GM21526 (cell line): ENCODE data around the gene HOXD12.

Experiments used
- ATAC-seq: cut with Tn5 transposase; IDR thresholded peaks from one replicate; pipeline ENCODE4 v1.9.1; 2021; ENCODE audit warnings: moderate library complexity; ENCODE audit not compliant: unreplicated experiment, low FRiP score

Gene HOXD12

GRCh38 chr2:176146101-176146500 lies 46.5 kb downstream of the HOXD12 start:
- ATAC-seq = no peak

DNA sequence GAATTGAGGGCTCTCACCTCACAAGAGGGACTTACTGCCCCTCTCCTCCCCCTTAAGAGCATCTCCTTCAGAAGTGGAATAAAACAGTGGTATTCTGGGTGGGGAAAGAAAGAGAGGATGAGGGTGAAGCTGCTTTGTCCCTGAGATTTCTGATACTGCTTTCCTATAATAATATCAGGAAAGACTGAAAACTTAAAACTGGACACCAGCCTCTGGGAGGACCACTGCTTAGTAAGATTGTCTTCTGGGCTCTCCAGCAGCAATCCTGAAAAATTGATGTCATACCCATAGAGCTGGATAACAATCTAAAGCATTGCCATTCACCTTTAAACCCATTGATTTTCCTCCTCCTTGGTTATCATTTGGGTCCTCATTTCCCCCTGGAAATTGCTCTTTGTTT lies 47.0 kb downstream of the HOXD12 start:
- ATAC-seq = no peak

- ATAC-seq = no peak
Observed at GRCh38 chr2:176147210-176147799, 47.7 kb downstream of the HOXD12 start.

GRCh38 chr2:176147800-176148496 lies 48.4 kb downstream of the HOXD12 start:
- no peak for ATAC-seq

- no peak for ATAC-seq
Observed at GRCh38 chr2:176148751-176149421, 49.3 kb downstream of the HOXD12 start.

GRCh38 chr2:176149481-176149938 lies 49.9 kb downstream of the HOXD12 start:
- no peak for ATAC-seq

- ATAC-seq = no peak
Observed at GRCh38 chr2:176149939-176150583, 50.5 kb downstream of the HOXD12 start.

DNA sequence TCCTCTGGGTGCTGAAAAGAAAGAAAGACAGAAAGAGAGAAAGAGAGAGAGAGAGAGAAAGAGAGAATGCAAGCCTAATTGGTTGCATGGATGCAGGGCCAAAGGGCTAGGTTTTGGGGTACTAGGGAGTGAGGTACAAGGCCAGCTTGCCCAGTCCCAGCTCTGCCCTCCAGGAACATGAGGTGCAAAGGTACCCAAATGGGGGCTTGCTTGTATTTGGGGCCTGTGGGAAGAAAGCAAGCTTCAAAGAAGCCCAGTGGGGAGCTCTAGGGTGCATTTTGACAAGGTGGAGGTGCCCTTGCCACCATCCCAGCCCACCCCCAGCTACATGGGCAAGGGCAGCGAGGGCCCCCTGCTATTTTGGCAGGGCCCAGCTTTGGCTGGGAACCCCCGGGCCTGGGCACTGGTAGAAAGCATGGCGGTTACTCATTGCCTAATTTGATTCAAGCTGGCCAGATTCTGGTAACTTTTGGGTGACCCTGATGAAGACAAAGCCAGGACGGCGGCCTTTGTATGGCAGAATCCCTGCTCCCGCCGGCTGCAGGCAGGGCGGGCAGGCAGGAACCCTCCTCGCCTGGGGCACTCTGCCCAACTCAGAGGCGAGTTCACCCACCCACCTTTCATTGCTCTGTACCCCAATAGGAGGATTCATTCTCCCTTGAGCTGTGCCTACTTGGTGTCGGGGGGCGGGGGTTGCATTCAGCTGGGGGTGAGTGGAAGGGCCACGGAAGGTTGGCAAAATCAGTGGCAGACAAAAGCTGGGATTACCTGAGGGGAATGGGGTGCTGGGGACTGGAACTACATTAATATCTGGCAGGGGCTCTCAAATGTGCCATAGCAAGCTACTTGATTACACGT lies 51.2 kb downstream of the HOXD12 start:
- ATAC-seq = no peak

DNA sequence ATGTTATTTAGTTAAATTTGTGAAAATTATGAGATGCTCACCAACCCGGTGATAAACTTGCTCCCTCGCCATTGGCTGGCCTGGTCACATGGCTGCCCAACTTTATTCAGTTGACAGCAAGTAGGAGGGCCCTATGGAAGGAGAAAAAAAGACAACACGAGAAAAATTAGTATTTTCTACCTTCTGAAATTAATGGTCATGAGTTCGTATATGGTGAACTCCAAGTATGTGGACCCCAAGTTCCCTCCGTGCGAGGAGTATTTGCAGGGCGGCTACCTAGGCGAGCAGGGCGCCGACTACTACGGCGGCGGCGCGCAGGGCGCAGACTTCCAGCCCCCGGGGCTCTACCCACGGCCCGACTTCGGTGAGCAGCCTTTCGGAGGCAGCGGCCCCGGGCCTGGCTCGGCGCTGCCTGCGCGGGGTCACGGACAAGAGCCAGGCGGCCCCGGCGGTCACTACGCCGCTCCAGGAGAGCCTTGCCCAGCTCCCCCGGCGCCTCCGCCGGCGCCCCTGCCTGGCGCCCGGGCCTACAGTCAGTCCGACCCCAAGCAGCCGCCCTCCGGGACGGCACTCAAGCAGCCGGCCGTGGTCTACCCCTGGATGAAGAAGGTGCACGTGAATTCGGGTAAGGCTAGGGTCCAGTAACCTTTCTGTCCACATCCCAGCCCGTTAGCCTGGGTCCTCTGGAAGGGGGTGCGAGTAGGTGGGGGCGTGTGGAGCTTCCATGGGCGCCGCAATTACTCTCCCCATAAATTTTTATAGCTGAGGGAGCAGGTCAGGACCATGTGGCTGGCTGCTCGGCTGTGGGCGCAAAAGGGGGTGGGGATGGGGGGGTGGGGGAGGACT lies 52.1 kb downstream of the HOXD12 start, which contains the start of gene HOXD4:
Gene HOXD4, plus strand, starts transcription at position 109 of the 846 bp plus-strand sequence. Its CDS starts 84 bp downstream, at position 193.
- no peak for ATAC-seq
